ENCODE measurements around the gene OR56A1.

Gene OR56A1

DNA sequence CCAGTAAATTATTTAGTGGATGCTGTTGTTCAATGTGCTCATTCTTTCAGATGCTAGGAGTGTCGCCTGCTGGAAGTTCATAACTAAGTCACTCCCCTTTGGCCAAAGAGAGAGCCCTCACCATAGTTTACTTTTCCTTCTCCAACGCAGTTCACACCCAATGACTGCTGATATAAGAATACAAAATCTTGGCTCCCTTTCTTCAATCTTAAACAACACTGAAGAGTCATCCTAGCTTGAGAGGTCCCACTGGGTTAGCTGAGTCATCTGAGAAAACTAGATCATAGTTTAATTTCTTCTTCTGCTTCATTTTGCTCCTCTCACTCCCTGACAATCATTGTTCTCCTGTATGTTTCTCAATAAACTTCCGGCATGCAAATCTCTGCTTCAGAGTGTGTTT lies 38.4 kb downstream of the OR56A1 start:
- no peaks in the 10 kb centered on the region for H3K27me3 ChIP-seq (ENCODE audit: control insufficient read depth, insufficient read depth, low read length)
- no peak overlapping the region for H3K27ac ChIP-seq (ENCODE audit: low read length)
- no peaks in the 10 kb centered on the region for H3K9me3 ChIP-seq (ENCODE audit: control insufficient read depth, insufficient read depth, low read length)
- H3K4me1 ChIP-seq (ENCODE audit: control insufficient read depth, insufficient read depth, low read length) = no peaks in the 10 kb centered on the region
- H3K36me3 ChIP-seq (ENCODE audit: control insufficient read depth, insufficient read depth, low read length) = no peaks in the 10 kb centered on the region
- WGBS (ENCODE audit: insufficient coverage, insufficient read length) = no CpG with 5 or more reads among the region's 3 CpGs
- no peak overlapping the region for H3K4me3 ChIP-seq (ENCODE audit: low read length)
- no peak for DNase-seq (ENCODE audit: low read depth, low spot score)

DNA sequence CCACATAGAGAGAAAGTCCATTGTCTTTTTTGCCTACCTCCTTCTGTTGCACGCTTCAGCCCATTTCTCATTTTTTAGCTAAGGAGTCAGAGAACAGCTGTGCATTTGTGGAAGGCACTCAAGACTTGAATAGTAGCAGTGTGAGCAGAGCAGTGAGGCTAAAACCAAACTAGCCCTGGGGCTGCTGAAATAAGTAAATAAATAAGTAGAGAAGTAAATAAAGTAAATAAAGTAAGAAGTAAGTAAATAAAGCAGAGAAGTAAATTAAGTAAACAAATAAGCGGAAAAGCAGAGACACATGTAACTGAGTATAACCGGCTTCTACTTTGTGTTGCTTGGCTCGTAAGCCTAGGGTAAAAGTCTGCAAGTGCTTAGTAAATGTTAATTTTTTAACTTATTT lies 41.4 kb downstream of the OR56A1 start:
- no peaks in the 10 kb centered on the region for H3K9me3 ChIP-seq (ENCODE audit: control insufficient read depth, insufficient read depth, low read length)
- no peaks in the 10 kb centered on the region for H3K4me1 ChIP-seq (ENCODE audit: control insufficient read depth, insufficient read depth, low read length)
- no peaks in the 10 kb centered on the region for H3K27me3 ChIP-seq (ENCODE audit: control insufficient read depth, insufficient read depth, low read length)
- no peak for DNase-seq (ENCODE audit: low read depth, low spot score)
- WGBS (ENCODE audit: insufficient coverage, insufficient read length) = no CpG with 5 or more reads among the region's 4 CpGs
- H3K27ac ChIP-seq (ENCODE audit: low read length) = no peak overlapping the region
- H3K4me3 ChIP-seq (ENCODE audit: low read length) = no peak overlapping the region
- H3K36me3 ChIP-seq (ENCODE audit: control insufficient read depth, insufficient read depth, low read length) = no peaks in the 10 kb centered on the region

DNA sequence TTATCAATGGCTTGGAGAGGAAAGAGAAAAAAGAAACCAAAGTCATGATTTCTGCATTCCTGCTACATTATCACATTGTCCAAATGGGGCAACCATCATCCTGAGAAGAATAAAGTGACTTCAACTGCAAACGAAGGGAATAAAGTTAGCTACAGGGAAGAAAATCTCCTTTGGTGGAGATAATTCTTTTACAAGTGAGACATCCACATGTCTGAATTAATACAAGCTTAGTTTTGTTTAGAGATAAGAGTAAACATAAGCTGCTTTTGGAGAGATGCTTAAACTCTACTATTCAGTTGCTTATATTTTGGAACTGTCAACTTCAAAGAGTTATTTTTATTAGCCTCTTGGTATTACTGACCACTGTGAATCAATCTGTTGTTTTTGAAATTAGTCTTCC lies 43.7 kb downstream of the OR56A1 start, which contains the start of gene OR52L1:
TSS of gene OR52L1 (minus strand) at position 101 of the 400 bp plus-strand sequence. CDS start at position 46, 55 bp downstream.
- H3K36me3 ChIP-seq (ENCODE audit: control insufficient read depth, insufficient read depth, low read length) = no peaks in the 10 kb centered on the region
- no peak within 1 kb of the TSS for H3K27ac ChIP-seq (ENCODE audit: low read length)
- no peaks in the 10 kb centered on the region for H3K4me1 ChIP-seq (ENCODE audit: control insufficient read depth, insufficient read depth, low read length)
- no CpG with 5 or more reads among the region's 1 CpG for WGBS (ENCODE audit: insufficient coverage, insufficient read length)
- H3K4me3 ChIP-seq (ENCODE audit: low read length) = no peak within 1 kb of the TSS
- no peaks in the 10 kb centered on the region for H3K9me3 ChIP-seq (ENCODE audit: control insufficient read depth, insufficient read depth, low read length)
- no peak for DNase-seq (ENCODE audit: low read depth, low spot score)
- no peaks in the 10 kb centered on the region for H3K27me3 ChIP-seq (ENCODE audit: control insufficient read depth, insufficient read depth, low read length)

DNA sequence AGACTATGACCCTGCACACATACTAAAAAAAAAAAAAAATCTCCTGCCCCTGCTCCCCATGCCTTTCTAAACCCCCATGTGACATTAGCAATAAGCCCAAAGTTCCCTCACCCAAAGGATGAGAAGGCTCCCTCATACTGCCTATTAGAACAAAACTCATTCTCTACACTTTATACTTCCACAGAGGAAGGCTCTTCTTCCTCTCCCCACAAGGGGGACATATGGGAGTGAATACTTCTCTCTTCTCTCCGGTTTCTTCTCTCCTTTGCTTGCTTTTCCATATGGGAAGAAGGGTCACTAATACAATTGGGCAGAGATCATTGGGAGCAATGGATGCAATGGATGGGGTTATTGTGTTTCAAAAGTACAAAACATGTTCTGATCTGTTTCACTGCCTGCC lies 47.1 kb downstream of the OR56A1 start:
- Histone ChIP-seq H3K9me3 (ENCODE audit: control insufficient read depth, insufficient read depth, low read length) (no peaks in the 10 kb centered on the region), H3K36me3 (ENCODE audit: control insufficient read depth, insufficient read depth, low read length) (no peaks in the 10 kb centered on the region), H3K27ac (ENCODE audit: low read length) (no peak overlapping the region), H3K4me1 (ENCODE audit: control insufficient read depth, insufficient read depth, low read length) (no peaks in the 10 kb centered on the region), H3K27me3 (ENCODE audit: control insufficient read depth, insufficient read depth, low read length) (no peaks in the 10 kb centered on the region), H3K4me3 (ENCODE audit: low read length) (no peak overlapping the region)
- no CpG with 5 or more reads among the region's 1 CpG for WGBS (ENCODE audit: insufficient coverage, insufficient read length)
- DNase-seq (ENCODE audit: low read depth, low spot score) = no peak

DNA sequence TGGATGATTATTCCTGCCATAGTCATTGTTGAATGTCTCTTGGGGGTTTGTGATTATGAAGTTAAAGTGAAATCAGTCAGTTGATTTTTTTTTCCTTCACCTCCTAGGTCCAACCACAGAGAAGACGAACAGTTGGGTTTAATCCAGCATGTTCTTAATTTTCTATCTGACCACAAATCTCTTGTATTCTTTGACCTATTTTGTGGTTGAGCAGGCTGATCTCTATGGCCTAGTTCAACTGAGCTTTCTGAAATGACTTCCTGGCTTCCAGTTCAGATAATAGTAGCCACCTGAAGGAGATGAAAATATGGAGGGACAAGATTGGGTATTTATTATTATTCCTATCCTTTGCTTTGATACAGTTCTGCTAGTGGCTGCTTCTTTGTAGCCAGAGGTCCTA lies 57.0 kb downstream of the OR56A1 start:
- H3K36me3 ChIP-seq (ENCODE audit: control insufficient read depth, insufficient read depth, low read length) = no peaks in the 10 kb centered on the region
- DNase-seq (ENCODE audit: low read depth, low spot score) = no peak
- no peak overlapping the region for H3K4me3 ChIP-seq (ENCODE audit: low read length)
- H3K9me3 ChIP-seq (ENCODE audit: control insufficient read depth, insufficient read depth, low read length) = no peaks in the 10 kb centered on the region
- H3K27me3 ChIP-seq (ENCODE audit: control insufficient read depth, insufficient read depth, low read length) = no peaks in the 10 kb centered on the region
- no peaks in the 10 kb centered on the region for H3K4me1 ChIP-seq (ENCODE audit: control insufficient read depth, insufficient read depth, low read length)
- no CpG with 5 or more reads among the region's 1 CpG for WGBS (ENCODE audit: insufficient coverage, insufficient read length)
- no peak overlapping the region for H3K27ac ChIP-seq (ENCODE audit: low read length)
